Spleen (tissue), 11 donors: Measurements from ENCODE around the gene LITAF. TPM values are rescaled to one million over a fixed set of nuclear protein-coding genes. Genes with fewer than 3 reads are reported as not detected.
"Not testable (repeated sequence)": the region's sequence is repeated elsewhere in the genome, so short reads cannot be mapped to it uniquely, and the experiment has no call there.

Experiments used
- DNase-seq: peaks from one replicate; pipeline ENCODE4 v3.0.0-alpha.2; 2020
- H3K27ac ChIP-seq, 8 donors: fragments of 200-600 bp; sonication (generic) in 7 of 8; 1 replicate in 4 of 8; 2 replicates in 4 of 8; pipeline versions ENCODE4 v1.5.0 to v1.8.0; 2016 to 2021; ENCODE audit warnings: inconsistent platforms in 4 of 8, mild to moderate bottlenecking in 4 of 8, moderate library complexity in 1 of 8
- H3K27me3 ChIP-seq, 7 donors: fragments of 200-600 bp; sonication (generic) in 6 of 7; replicated peaks in 1 of 7; 1 replicate in 4 of 7; 2 replicates in 3 of 7; pipeline versions ENCODE4 v1.5.0 to v1.8.0; 2016 to 2021; ENCODE audit warnings: inconsistent platforms in 3 of 7, mild to moderate bottlenecking in 1 of 7
- H3K36me3 ChIP-seq, 6 donors: fragments of 200-600 bp; sonication (generic) in 5 of 6; 1 replicate in 4 of 6; 2 replicates in 2 of 6; pipeline versions ENCODE4 v1.5.0 to v1.8.0; 2016 to 2021; ENCODE audit warnings: inconsistent platforms in 2 of 6
- H3K4me1 ChIP-seq, 6 donors: fragments of 200-600 bp; sonication (generic) in 5 of 6; 1 replicate in 3 of 6; 2 replicates in 3 of 6; pipeline versions ENCODE4 v1.5.0 to v1.8.0; 2016 to 2021; ENCODE audit warnings: inconsistent platforms in 3 of 6
- H3K4me3 ChIP-seq, 8 donors: fragments of 200-600 bp; sonication (generic) in 7 of 8; 1 replicate in 4 of 8; 2 replicates in 4 of 8; pipeline versions ENCODE4 v1.5.0 to v1.8.0; 2016 to 2021; ENCODE audit warnings: inconsistent platforms in 4 of 8, mild to moderate bottlenecking in 4 of 8, moderate library complexity in 2 of 8
- H3K9me3 ChIP-seq, 8 donors: fragments of 200-600 bp; sonication (generic) in 7 of 8; 1 replicate in 4 of 8; 2 replicates in 4 of 8; pipeline versions ENCODE4 v1.5.0 to v1.8.0; 2016 to 2021; ENCODE audit warnings: inconsistent platforms in 4 of 8
- CTCF ChIP-seq, 11 experiments: fragments of 200-600 bp in 7 of 11; fragments of 450-650 bp in 4 of 11; sonication (generic) in 4 of 11; IDR thresholded peaks in 8 of 11; conservative IDR thresholded peaks in 3 of 11; 1 replicate in 7 of 11; 2 replicates in 4 of 11; pipeline versions ENCODE4 v1.4.0 to v1.8.0; 2016 to 2021; ENCODE audit warnings: antibody characterized with exemption in 11 of 11, inconsistent platforms in 4 of 11, mild to moderate bottlenecking in 1 of 11
- POLR2A ChIP-seq, 3 donors: fragments of 450-650 bp; IDR thresholded peaks; one replicate each; pipeline ENCODE4 v1.5.1; 2017; ENCODE audit warnings: antibody characterized with exemption in 3 of 3, mild to moderate bottlenecking in 1 of 3
- POLR2AphosphoS5 ChIP-seq, 3 donors: sonication (generic); formaldehyde crosslinking; IDR thresholded peaks; one replicate each; pipeline ENCODE4 v1.5.1; 2017; ENCODE audit warnings: antibody characterized with exemption in 3 of 3
- WGBS, 5 donors: extraction: QIAGEN DNeasy Blood & Tissue Kit in 3 of 5; methylation state at CpG; one replicate each; pipeline versions ENCODE4 v1.1.5 to v1.1.7; 2013 to 2018; 5-methylcytosine and 5-hydroxymethylcytosine counted together
- intact Hi-C: fragments of 100-400 bp; cut with DNase I; formaldehyde crosslinking; loops from one replicate; pipeline ENCODE4 v1.15.0; 2023; ENCODE audit warnings: low total_unique reads
- polyA plus RNA-seq, 3 donors: library from polyadenylated mRNA; stranded (reverse); fragments of 200-250 nt; gene quantifications; one replicate each; pipeline ENCODE4 v1.2.1, GENCODE V29; 2013
- total RNA-seq, 7 donors: library from RNA; depleted of rRNA in 3 of 7; stranded (reverse); fragments of >200 nt in 3 of 7; fragmentation: NEBNext Ultra II Directional in 4 of 7; extraction: Animal tissue kit (Norgen Biotek cat#: 25700) in 4 of 7; gene quantifications; one replicate each; pipeline versions ENCODE4 v1.1.0 to v1.2.1, GENCODE V29; 2016 to 2021
- donor health status: healthy with polysubstance abuse.
- donor health status: DM: no; HTN: no; CAD: no; lungs with moderate emphysema.
- donor health status: DM: no; HTN: no; CAD: no.
- donor health status: Bipolar disorder and iron deficiency.
- donor health status: healthy.
- donor health status: DM: no; HTN: no; CAD: no.
- donor health status: DM: yes; HTN: yes; CAD: no.

The LITAF gene
- total and polyA plus RNA-seq, 10 donors: 55.8 to 312 (median 162) TPM

GRCh38 chr16:11561454-11561805, 25.3 kb downstream of the LITAF start:
- H3K9me3 ChIP-seq: peaks cover 0 to 3% (median under 1%) of the 10 kb centered on the region in 8 donors
- H3K27me3 ChIP-seq: no peaks in the 10 kb centered on the region
- peak overlapping the region; percentile 49 to 87 (median 80) for H3K27ac ChIP-seq
- H3K4me3 ChIP-seq: peak overlapping the region in 3 of 8 donors; percentile 11 to 56 (median 14)
- TF ChIP-seq POLR2A (IDR thresholded peaks at IDR 0.05) (no peak), POLR2AphosphoS5 (IDR thresholded peaks at IDR 0.05) (no peak), CTCF (IDR thresholded peaks at IDR 0.05 in 8 of 11, conservative IDR thresholded peaks at IDR 0.05 in 3 of 11) (no peak)
- peaks cover under 1 to 62% (median 3%) of the 10 kb centered on the region in 6 donors for H3K36me3 ChIP-seq
- peaks cover 28 to 100% (median 77%) of the 10 kb centered on the region in 6 donors for H3K4me1 ChIP-seq
- intact Hi-C loops: no loop called here
- WGBS, 5 donors: 54 to 72% (median 63%) methylated on average over 4 of the region's 4 CpGs
- DNase-seq: no peak

- H3K27ac ChIP-seq: peak overlapping the region; percentile 49 to 87 (median 80)
- peaks cover 6 to 62% (median 8%) of the 10 kb centered on the region in 6 donors for H3K36me3 ChIP-seq
- intact Hi-C loops: no loop called here
- no peak for DNase-seq
- H3K4me3 ChIP-seq: peak overlapping the region in 4 of 8 donors; percentile 10 to 56 (median 12)
- H3K27me3 ChIP-seq: no peaks in the 10 kb centered on the region
- peaks cover 0 to 9% (median 6%) of the 10 kb centered on the region in 8 donors for H3K9me3 ChIP-seq
- TF ChIP-seq POLR2AphosphoS5 (IDR thresholded peaks at IDR 0.05) (peak in 2 of 3 donors; percentile 48 to 82), CTCF (IDR thresholded peaks at IDR 0.05 in 8 of 11, conservative IDR thresholded peaks at IDR 0.05 in 3 of 11) (no peak)
- H3K4me1 ChIP-seq: peaks cover 28 to 100% (median 78%) of the 10 kb centered on the region in 6 donors
- WGBS, 5 donors: 47 to 55% (median 51%) methylated on average over 21 of the region's 21 CpGs
Measured at GRCh38 chr16:11560701-11561453, 25.8 kb downstream of the LITAF start.

- 88 to 91% (median 90%) methylated on average over 6 of the region's 6 CpGs for WGBS, 5 donors
- intact Hi-C loops, H3K4me3 ChIP-seq, H3K27me3 ChIP-seq: not testable (repeated sequence)
- peaks cover 6 to 69% (median 33%) of the 10 kb centered on the region in 6 donors for H3K36me3 ChIP-seq
- peaks cover 0 to 11% (median 7%) of the 10 kb centered on the region in 8 donors for H3K9me3 ChIP-seq
- H3K27ac ChIP-seq: peak overlapping the region in 5 of 8 donors; percentile 47 to 87 (median 80)
- peak; percentile 30 for DNase-seq
- peaks cover 23 to 88% (median 65%) of the 10 kb centered on the region in 6 donors for H3K4me1 ChIP-seq
Measured at GRCh38 chr16:11558308-11558823, 28.4 kb downstream of the LITAF start.

- no peak for TF ChIP-seq POLR2AphosphoS5 (IDR thresholded peaks at IDR 0.05)
- no peak for TF ChIP-seq CTCF (IDR thresholded peaks at IDR 0.05 in 8 of 11, conservative IDR thresholded peaks at IDR 0.05 in 3 of 11)
- TF ChIP-seq POLR2A (IDR thresholded peaks at IDR 0.05): no peak
- H3K9me3 ChIP-seq: peaks cover 0 to 11% (median 7%) of the 10 kb centered on the region in 8 donors
- intact Hi-C loops: no loop called here
- H3K36me3 ChIP-seq: peaks cover 6 to 75% (median 38%) of the 10 kb centered on the region in 6 donors
- peak overlapping the region in 5 of 8 donors; percentile 47 to 87 (median 80) for H3K27ac ChIP-seq
- WGBS, 5 donors: 62 to 81% (median 79%) methylated on average over 6 of the region's 6 CpGs
- H3K27me3 ChIP-seq: no peaks in the 10 kb centered on the region
- H3K4me1 ChIP-seq: peaks cover 22 to 88% (median 60%) of the 10 kb centered on the region in 6 donors
- H3K4me3 ChIP-seq: peak overlapping the region in 1 of 8 donors; percentile 21
- peak; percentile 21 for DNase-seq
Measured at GRCh38 chr16:11557801-11558200, 28.9 kb downstream of the LITAF start.
